BLaER1 (cell line): ENCODE results near the gene PRMT2.

ENCODE experiments used
- H3K27ac ChIP-seq: shearing (Covaris generic); formaldehyde crosslinking; 2 replicates; pipeline ENCODE4 v1.8.1; 2022
- H3K27me3 ChIP-seq: shearing (Covaris generic); formaldehyde crosslinking; 2 replicates; pipeline ENCODE4 v1.8.1; 2022
- H3K36me3 ChIP-seq: shearing (Covaris generic); formaldehyde crosslinking; 2 replicates; pipeline ENCODE4 v1.8.1; 2022
- H3K4me1 ChIP-seq: shearing (Covaris generic); formaldehyde crosslinking; 2 replicates; pipeline ENCODE4 v1.8.1; 2022
- H3K4me2 ChIP-seq: shearing (Covaris generic); formaldehyde crosslinking; 2 replicates; pipeline ENCODE4 v1.8.1; 2022
- H3K4me3 ChIP-seq: shearing (Covaris generic); formaldehyde crosslinking; 2 replicates; pipeline ENCODE4 v1.8.1; 2022
- H3K9ac ChIP-seq: shearing (Covaris generic); formaldehyde crosslinking; 2 replicates; pipeline ENCODE4 v1.8.1; 2022
- H3K9me3 ChIP-seq: shearing (Covaris generic); formaldehyde crosslinking; 2 replicates; pipeline ENCODE4 v1.8.1; 2022
- H4K20me1 ChIP-seq: shearing (Covaris generic); formaldehyde crosslinking; 2 replicates; pipeline ENCODE4 v1.8.1; 2022
- Cebpa-rat ChIP-seq: shearing (Covaris generic); IDR thresholded peaks from 2 replicates; pipeline ENCODE4 v1.8.1; 2022

The PRMT2 gene

DNA sequence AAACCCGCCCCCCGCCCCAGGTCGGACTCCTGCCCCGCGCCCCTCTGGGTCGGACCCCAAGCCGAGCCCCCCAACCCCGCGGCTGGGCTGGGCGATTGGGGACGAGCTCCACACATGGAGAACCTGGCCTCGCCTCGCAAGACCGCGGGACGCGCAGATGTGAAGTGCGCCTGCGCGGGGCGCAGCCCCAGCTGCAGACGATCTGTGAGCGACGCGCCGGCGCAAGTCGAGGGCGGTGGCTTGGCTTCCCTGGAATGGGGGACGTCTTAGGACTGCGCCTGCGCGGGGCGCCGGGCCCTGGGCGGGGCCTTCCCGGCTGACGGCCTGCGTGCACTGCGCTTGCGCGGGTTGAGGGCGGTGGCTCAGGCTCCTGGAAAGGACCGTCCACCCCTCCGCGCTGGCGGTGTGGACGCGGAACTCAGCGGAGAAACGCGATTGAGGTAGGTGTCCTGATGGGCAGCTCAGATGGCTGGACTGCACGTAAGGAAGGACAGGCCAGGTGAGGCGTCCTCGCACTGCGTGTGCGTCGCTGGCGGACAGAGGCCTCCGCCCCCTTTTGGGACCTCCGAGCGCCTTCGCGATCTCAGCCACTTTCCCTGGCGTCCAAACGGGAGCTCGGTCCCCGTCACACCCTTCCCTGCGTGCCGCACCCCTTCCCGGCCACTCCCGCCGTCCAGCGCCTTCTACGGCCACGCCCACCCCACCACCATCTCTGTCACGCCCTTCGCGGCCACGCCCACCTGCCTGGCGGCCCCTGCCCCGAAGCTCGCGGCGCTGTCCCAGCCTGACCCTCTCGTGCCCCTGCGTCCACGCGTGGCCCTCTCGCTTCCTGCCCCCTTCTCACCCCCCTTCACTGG lies at the start of gene PRMT2:
TSS of gene PRMT2 (plus strand) at position 351 of the 857 bp plus-strand sequence. CDS start 1,278 bp downstream, outside the sequence.
- H3K9ac ChIP-seq: peak within 1 kb of the TSS; percentile 86
- TF ChIP-seq Cebpa-rat: no peak
- H3K9me3 ChIP-seq: no peaks in the 10 kb centered on the region
- H3K4me2 ChIP-seq: peak within 1 kb of the TSS; percentile 88
- H3K36me3 ChIP-seq: peaks cover 6% of the 10 kb centered on the region; the same call in 1 of the 2 replicates
- peaks cover 24% of the 10 kb centered on the region for H4K20me1 ChIP-seq
- no peaks in the 10 kb centered on the region for H3K27me3 ChIP-seq
- peak within 1 kb of the TSS; percentile 85 for H3K4me3 ChIP-seq
- peak within 1 kb of the TSS; percentile 92 for H3K27ac ChIP-seq
- H3K4me1 ChIP-seq: peaks cover 50% of the 10 kb centered on the region

- Histone ChIP-seq H3K27ac (no peak overlapping the region), H3K9ac (no peak overlapping the region), H3K4me1 (peaks cover 8% of the 10 kb centered on the region), H3K27me3 (no peaks in the 10 kb centered on the region), H3K4me2 (no peak overlapping the region), H4K20me1 (no peaks in the 10 kb centered on the region), H3K4me3 (0 out of 2 replicates have a peak overlapping the region, but pooled peaks have one; percentile 7), H3K36me3 (no peaks in the 10 kb centered on the region), H3K9me3 (peaks cover 88% of the 10 kb centered on the region)
- no peak for TF ChIP-seq Cebpa-rat
Measured at GRCh38 chr21:46594276-46594675, 41.2 kb upstream of the PRMT2 start.

DNA sequence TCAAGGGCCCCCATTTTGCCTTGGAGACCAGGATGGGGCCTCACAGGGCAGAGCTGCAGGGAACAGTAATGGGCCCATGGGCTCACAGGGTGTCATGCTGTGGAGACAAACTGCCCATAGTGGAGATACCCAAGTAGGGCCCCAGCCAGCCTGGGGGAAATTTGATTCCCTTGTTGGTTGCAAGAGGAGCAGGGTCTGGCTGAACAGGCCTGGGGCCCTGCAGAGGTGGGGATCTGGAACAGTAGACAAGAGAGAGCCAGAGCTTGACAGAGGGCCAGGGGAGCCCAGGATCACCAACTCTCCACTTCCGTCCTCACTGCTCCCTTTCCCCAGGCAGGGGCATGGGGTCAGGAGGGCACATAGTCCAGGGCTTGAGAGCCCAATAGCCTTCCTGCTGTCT lies 39.3 kb upstream of the PRMT2 start:
- Histone ChIP-seq H3K4me3 (no peak overlapping the region), H3K27me3 (no peaks in the 10 kb centered on the region), H3K9me3 (peaks cover 71% of the 10 kb centered on the region), H4K20me1 (no peaks in the 10 kb centered on the region), H3K36me3 (no peaks in the 10 kb centered on the region), H3K27ac (no peak overlapping the region), H3K9ac (no peak overlapping the region), H3K4me2 (no peak overlapping the region), H3K4me1 (peaks cover 8% of the 10 kb centered on the region)
- TF ChIP-seq Cebpa-rat: no peak

- Histone ChIP-seq H3K27me3 (no peaks in the 10 kb centered on the region), H3K4me3 (no peak overlapping the region), H3K9ac (no peak overlapping the region), H3K4me1 (peaks cover 14% of the 10 kb centered on the region), H3K36me3 (no peaks in the 10 kb centered on the region), H4K20me1 (no peaks in the 10 kb centered on the region), H3K4me2 (no peak overlapping the region), H3K27ac (no peak overlapping the region), H3K9me3 (peaks cover 63% of the 10 kb centered on the region)
- TF ChIP-seq Cebpa-rat: no peak
Measured at GRCh38 chr21:46597031-46597430, 38.4 kb upstream of the PRMT2 start.

GRCh38 chr21:46597896-46598343 lies 37.6 kb upstream of the PRMT2 start:
- no peak for TF ChIP-seq Cebpa-rat
- Histone ChIP-seq H3K9ac (no peak overlapping the region), H3K36me3 (no peaks in the 10 kb centered on the region), H3K4me2 (no peak overlapping the region), H3K4me3 (no peak overlapping the region), H4K20me1 (no peaks in the 10 kb centered on the region), H3K27ac (no peak overlapping the region), H3K4me1 (peaks cover 14% of the 10 kb centered on the region), H3K9me3 (peaks cover 54% of the 10 kb centered on the region), H3K27me3 (no peaks in the 10 kb centered on the region)

DNA sequence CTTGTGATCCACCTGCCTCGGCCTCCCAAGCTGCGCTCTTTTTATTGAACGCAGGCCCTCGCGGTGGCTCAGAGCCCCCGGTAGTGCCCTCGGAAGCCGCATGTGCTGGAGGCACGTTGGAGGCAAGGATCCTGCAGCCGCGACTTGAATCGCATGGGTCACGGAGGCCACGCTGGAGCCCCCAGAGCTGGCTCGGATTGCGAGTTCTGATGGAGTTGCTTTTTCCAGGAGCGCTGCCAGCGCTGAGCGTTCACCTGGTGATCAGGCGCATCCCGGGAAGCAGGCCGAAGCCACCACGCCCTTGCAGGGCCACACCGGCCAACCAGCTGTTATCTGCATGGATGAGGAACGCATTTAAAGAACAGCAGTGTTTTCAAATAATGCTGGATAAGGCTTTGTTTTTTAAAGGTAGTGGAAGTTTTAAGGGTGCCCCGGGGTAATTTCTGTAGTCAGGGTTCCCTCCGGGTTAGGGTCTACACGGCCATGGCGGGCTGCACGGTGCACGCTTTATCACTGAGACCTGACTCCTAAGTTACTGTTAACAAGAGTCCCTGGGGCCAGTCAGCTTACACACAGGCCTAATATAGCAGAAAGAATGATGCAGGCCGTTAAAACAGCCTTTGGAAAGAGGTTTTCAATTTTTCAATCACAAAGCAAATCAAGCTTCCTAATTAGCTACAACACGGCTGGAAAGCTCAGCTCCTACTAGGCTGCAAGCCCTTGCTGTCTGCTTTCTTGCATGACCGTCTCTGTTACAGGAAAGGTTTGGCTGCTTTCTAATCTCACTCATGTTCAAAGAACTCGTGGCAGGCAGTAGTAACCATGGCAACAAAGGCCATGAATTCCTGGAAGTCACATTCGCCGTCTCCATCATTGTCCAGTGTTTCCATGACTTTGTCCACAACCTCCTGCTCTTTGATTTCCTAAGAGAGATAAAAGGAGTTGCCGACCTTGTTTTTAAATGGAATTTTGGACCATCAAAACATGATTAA lies 36.6 kb upstream of the PRMT2 start:
- H3K9me3 ChIP-seq: peaks cover 44% of the 10 kb centered on the region
- H4K20me1 ChIP-seq: no peaks in the 10 kb centered on the region
- no peak overlapping the region for H3K4me3 ChIP-seq
- 0 out of 2 replicates have a peak overlapping the region, but pooled peaks have one; percentile 4 for H3K4me2 ChIP-seq
- no peak overlapping the region for H3K27ac ChIP-seq
- H3K36me3 ChIP-seq: no peaks in the 10 kb centered on the region
- TF ChIP-seq Cebpa-rat: no peak
- H3K4me1 ChIP-seq: peaks cover 14% of the 10 kb centered on the region
- H3K9ac ChIP-seq: no peak overlapping the region
- no peaks in the 10 kb centered on the region for H3K27me3 ChIP-seq

GRCh38 chr21:46600305-46600704 lies 35.2 kb upstream of the PRMT2 start:
- peaks cover 30% of the 10 kb centered on the region for H3K9me3 ChIP-seq
- H4K20me1 ChIP-seq: no peaks in the 10 kb centered on the region
- no peak overlapping the region for H3K9ac ChIP-seq
- no peak for TF ChIP-seq Cebpa-rat
- H3K36me3 ChIP-seq: no peaks in the 10 kb centered on the region
- no peak overlapping the region for H3K27ac ChIP-seq
- no peak overlapping the region for H3K4me3 ChIP-seq
- peaks cover 20% of the 10 kb centered on the region for H3K4me1 ChIP-seq
- no peaks in the 10 kb centered on the region for H3K27me3 ChIP-seq
- no peak overlapping the region for H3K4me2 ChIP-seq

GRCh38 chr21:46600978-46601377 lies 34.5 kb upstream of the PRMT2 start:
- H3K9ac ChIP-seq: no peak overlapping the region
- no peak overlapping the region for H3K4me3 ChIP-seq
- no peaks in the 10 kb centered on the region for H3K36me3 ChIP-seq
- H3K4me1 ChIP-seq: peaks cover 26% of the 10 kb centered on the region
- H3K27me3 ChIP-seq: no peaks in the 10 kb centered on the region
- H4K20me1 ChIP-seq: no peaks in the 10 kb centered on the region
- H3K9me3 ChIP-seq: peaks cover 23% of the 10 kb centered on the region
- no peak overlapping the region for H3K4me2 ChIP-seq
- no peak overlapping the region for H3K27ac ChIP-seq
- TF ChIP-seq Cebpa-rat: no peak

- Histone ChIP-seq H3K4me1 (peaks cover 38% of the 10 kb centered on the region), H3K27me3 (no peaks in the 10 kb centered on the region), H3K36me3 (no peaks in the 10 kb centered on the region), H3K4me2 (no peak overlapping the region), H3K9me3 (peaks cover under 1% of the 10 kb centered on the region; the same call in 1 of the 2 replicates), H4K20me1 (no peaks in the 10 kb centered on the region), H3K4me3 (no peak overlapping the region), H3K9ac (no peak overlapping the region), H3K27ac (no peak overlapping the region)
- TF ChIP-seq Cebpa-rat: no peak
Measured at GRCh38 chr21:46603228-46603627, 32.2 kb upstream of the PRMT2 start.
